GM12878 (cell line): Measurements from ENCODE around the gene KBTBD7. TPM values are rescaled to one million over a fixed set of nuclear protein-coding genes. Genes with fewer than 3 reads are reported as not detected.

Source experiments
- ATAC-seq: fragments of 200-7000 bp; cut with Tn5 transposase; 3 replicates; pipeline ENCODE4 v1.9.1; 2020; ENCODE audit warnings: mild to moderate bottlenecking, moderate library complexity
- BruUV-seq: library from RNA; stranded (reverse); fragments of 400-500 nt; replicated peaks from 2 replicates; lab custom pipeline; 2021; lab: Mats Ljungman, UMichigan
- CTCF ChIA-PET: fragments of 300-600 bp; sonication (Branson Sonifier 250); formaldehyde crosslinking; extraction: SDS; loops from one replicate; lab custom pipeline; 2021; ENCODE audit warnings: inconsistent platforms; lab: Yijun Ruan, JAX
- POLR2A ChIA-PET: fragments of 350-600 bp; formaldehyde crosslinking; extraction: SDS; loops from one replicate; lab custom pipeline; 2021; ENCODE audit warnings: inconsistent platforms; lab: Charles Lee
- RAD21 ChIA-PET: fragments of 300-600 bp; sonication (Branson Sonifier 250); formaldehyde crosslinking; loops from one replicate; lab custom pipeline; 2023; ENCODE audit warnings: antibody characterized with exemption; ENCODE audit not compliant: unreplicated experiment; lab: Charles Lee
- SMC1A ChIA-PET: fragments of 300-600 bp; sonication (Branson Sonifier 250); formaldehyde crosslinking; loops from one replicate; lab custom pipeline; 2023; ENCODE audit not compliant: unreplicated experiment, uncharacterized antibody; lab: Charles Lee
- DNase-seq: peaks from one replicate; pipeline ENCODE4 v3.0.0-alpha.2; 2011; ENCODE audit warnings: low read depth, low spot score
- FAIRE-seq: peaks from 3 replicates; lab custom pipeline; 2011; peaks lifted over from hg19 to GRCh38; lab: Jason Lieb, UNC
- H2AFZ ChIP-seq: 2 replicates; pipeline ENCODE4 v1.6.0; 2011; ENCODE audit warnings: low read depth, low read length, control low read depth; ENCODE audit not compliant: control insufficient read depth
- H3K27ac ChIP-seq: 2 replicates; pipeline ENCODE4 v1.5.1; 2011; ENCODE audit warnings: control low read depth; ENCODE audit not compliant: control insufficient read depth, insufficient read depth
- H3K27me3 ChIP-seq, 2 experiments: replicated peaks in 1 of 2; 2 replicates each; pipeline versions ENCODE4 v1.6.0 to v1.6.1; 2011; ENCODE audit warnings: low read length in 1 of 2; ENCODE audit not compliant: control insufficient read depth in 2 of 2, insufficient read depth in 2 of 2
- H3K36me3 ChIP-seq, 2 experiments: 2 replicates each; pipeline ENCODE4 v1.5.1; 2011; ENCODE audit warnings: low read length in 1 of 2; ENCODE audit not compliant: control insufficient read depth in 2 of 2, insufficient read depth in 2 of 2
- H3K4me1 ChIP-seq: 2 replicates; pipeline ENCODE4 v1.6.1; 2011; ENCODE audit warnings: mild to moderate bottlenecking, low read length, moderate library complexity, mixed read lengths; ENCODE audit not compliant: control insufficient read depth, insufficient read depth
- H3K4me2 ChIP-seq: 2 replicates; pipeline ENCODE4 v1.6.0; 2011; ENCODE audit warnings: control low read depth; ENCODE audit not compliant: control insufficient read depth, insufficient read depth
- H3K4me3 ChIP-seq: fragments of 200-600 bp; sonication (generic); 2 replicates; pipeline ENCODE4 v1.5.1; 2016
- H3K79me2 ChIP-seq: 2 replicates; pipeline ENCODE4 v1.6.0; 2011; ENCODE audit warnings: low read length; ENCODE audit not compliant: control insufficient read depth, insufficient read depth
- H3K9ac ChIP-seq: 2 replicates; pipeline ENCODE4 v1.8.0; 2011; ENCODE audit warnings: low read length, control low read depth, mixed read lengths; ENCODE audit not compliant: control insufficient read depth, insufficient read depth
- H3K9me3 ChIP-seq: replicated peaks from 3 replicates; pipeline ENCODE4 v1.5.1; 2011; ENCODE audit warnings: mild to moderate bottlenecking, low read length; ENCODE audit not compliant: control insufficient read depth, insufficient read depth
- H4K20me1 ChIP-seq: 2 replicates; pipeline ENCODE4 v1.6.0; 2011; ENCODE audit not compliant: control insufficient read depth, insufficient read depth
- BCL11A ChIP-seq: IDR thresholded peaks from 2 replicates; pipeline ENCODE4 v1.6.1; 2011; ENCODE audit warnings: low read depth, low read length
- CBFB ChIP-seq: IDR thresholded peaks from 2 replicates; pipeline ENCODE4 v1.6.1; 2016; ENCODE audit warnings: antibody characterized with exemption, low read depth
- FOS ChIP-seq: IDR thresholded peaks from 3 replicates; pipeline ENCODE4 v1.6.1; 2011; ENCODE audit warnings: borderline replicate concordance; ENCODE audit not compliant: insufficient read length; ENCODE audit errors: extremely low read depth
- HCFC1 ChIP-seq: fragments of 150-350 bp; IDR thresholded peaks from 2 replicates; pipeline ENCODE4 v1.6.1; 2014; ENCODE audit warnings: low read length
- IKZF1 ChIP-seq: fragments of 450-650 bp; conservative IDR thresholded peaks from 2 replicates; pipeline ENCODE4 v1.6.1; 2017; ENCODE audit warnings: antibody characterized with exemption, mild to moderate bottlenecking
- IKZF2 ChIP-seq, 2 experiments: fragments of 450-650 bp; IDR thresholded peaks; 2 replicates each; pipeline ENCODE4 v1.6.1; 2017; ENCODE audit warnings: mild to moderate bottlenecking in 2 of 2, moderate library complexity in 2 of 2
- NFIC ChIP-seq: IDR thresholded peaks from 2 replicates; pipeline ENCODE4 v1.6.1; 2012; ENCODE audit warnings: low read depth, mild to moderate bottlenecking, inconsistent platforms, low read length, moderate library complexity
- NR2C1 ChIP-seq: fragments of 450-650 bp; IDR thresholded peaks from 2 replicates; pipeline ENCODE4 v1.6.1; 2017; ENCODE audit warnings: antibody characterized with exemption, mild to moderate bottlenecking, moderate library complexity
- RAD51 ChIP-seq: fragments of 450-650 bp; IDR thresholded peaks from 2 replicates; pipeline ENCODE4 v1.6.1; 2016; ENCODE audit warnings: moderate library complexity, mild to moderate bottlenecking, inconsistent platforms
- SUPT20H ChIP-seq: IDR thresholded peaks from 2 replicates; pipeline ENCODE4 v1.6.1; 2011; ENCODE audit warnings: low read depth, mild to moderate bottlenecking, low read length, moderate library complexity, borderline replicate concordance; ENCODE audit not compliant: control insufficient read depth
- WGBS: methylation state at CpG from one replicate; pipeline ENCODE4 v1.1.6; 2016; ENCODE audit warnings: low lambda C conversion rate; ENCODE audit not compliant: insufficient replicate concordance, insufficient coverage; ENCODE audit errors: missing lambda C conversion rate; 5-methylcytosine and 5-hydroxymethylcytosine counted together
- in situ Hi-C: fragments of 300-500 bp; cut with MboI; formaldehyde crosslinking; loops from 9 replicates; pipeline ENCODE4 v1.14.3; 2018; ENCODE audit warnings: mixed read lengths
- intact Hi-C: fragments of 100-400 bp; cut with micrococcal nuclease; formaldehyde crosslinking; loops from one replicate; pipeline ENCODE4 v1.14.2; 2022; ENCODE audit not compliant: unreplicated experiment
- polyA plus RNA-seq, 11 experiments: library from polyadenylated mRNA; depleted of rRNA in 4 of 11; unstranded in 6 of 11; stranded (reverse) in 5 of 11; fragments of >200 nt; fragmentation: Nextera tagmentation in 4 of 11; fragmentation: Illumina TruSeq in 1 of 11; extraction: Ambion mirVana in 4 of 11; extraction: Trizol in 1 of 11; gene quantifications; 1 replicate in 1 of 11; 2 replicates in 10 of 11; pipeline versions ENCODE4 v1.2.1 to v1.2.3, GENCODE V29; 2011 to 2016; ENCODE audit warnings: inconsistent platforms in 2 of 11, missing spikeins in 2 of 11, low read depth in 1 of 11
- total RNA-seq, 4 experiments: library from RNA; depleted of rRNA in 3 of 4; stranded (reverse); fragments of >200 nt in 3 of 4; fragmentation: Illumina TruSeq in 1 of 4; extraction: Trizol in 1 of 4; gene quantifications; 2 replicates each; pipeline versions ENCODE4 v1.2.1 to v1.2.3, GENCODE V29; 2013 to 2021
- TF ChIP-seq, protein P1 (sequence below): fragments of 150-350 bp; IDR thresholded peaks from 2 replicates; pipeline ENCODE4 v1.6.1; 2014; ENCODE audit warnings: mild to moderate bottlenecking, low read depth, low read length
- TF ChIP-seq, protein P2 (sequence below): fragments of 450-650 bp; IDR thresholded peaks from 2 replicates; pipeline ENCODE4 v1.6.1; 2018; ENCODE audit warnings: borderline replicate concordance, mild to moderate bottlenecking; ENCODE audit not compliant: partially characterized antibody
- TF ChIP-seq, protein P3 (sequence below): fragments of 450-650 bp; IDR thresholded peaks from 2 replicates; pipeline ENCODE4 v1.6.1; 2016; ENCODE audit warnings: mild to moderate bottlenecking

Gene KBTBD7
- total and polyA plus RNA-seq, 10 of the 15 experiments (the other 5 are each of a cell fraction or from before 2014, with no cell fraction given): 1.8 to 6.0 (median 4.3) TPM

DNA sequence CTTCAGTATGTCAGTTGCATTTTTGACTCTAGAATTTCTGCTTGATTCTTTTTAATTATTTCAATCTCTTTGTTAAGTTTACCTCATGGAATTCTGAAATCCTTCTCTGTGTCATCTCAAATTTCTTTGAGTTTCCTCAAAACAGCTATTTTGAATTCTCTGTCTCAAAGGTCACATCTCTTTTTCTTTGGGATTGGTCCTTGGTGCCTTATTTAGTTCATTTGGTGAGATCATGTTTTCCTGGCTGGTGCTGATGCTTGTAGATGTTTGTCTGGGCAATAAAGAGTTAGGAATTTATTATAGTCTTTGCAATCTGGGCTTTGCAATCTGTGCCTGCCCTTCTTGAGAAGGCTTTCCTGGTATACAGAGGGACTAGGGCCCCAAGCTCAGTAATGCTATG, 18.5 kb upstream of the KBTBD7 start:
- ATAC-seq: no peak
- CTCF ChIA-PET: interaction anchor here (0.5 kb wide), 1 partner anchor 19 kb away, joined by 3 read pairs; no protein-coding TSS in a partner anchor
- DNase-seq: no peak
- Histone ChIP-seq H3K4me1 (no peaks in the 10 kb centered on the region), H3K4me3 (no peak overlapping the region), H3K9ac (no peak overlapping the region), H3K79me2 (no peaks in the 10 kb centered on the region), H3K4me2 (no peak overlapping the region), H3K36me3 (no peaks in the 10 kb centered on the region), H3K27ac (no peak overlapping the region), H2AFZ (no peak overlapping the region), H3K9me3 (no peaks in the 10 kb centered on the region; the same call in 2 of the 3 replicates), H3K27me3 (no peaks in the 10 kb centered on the region), H4K20me1 (no peaks in the 10 kb centered on the region)
- intact Hi-C loops (no loop called here), in situ Hi-C loops (no loop called here)
- SMC1A ChIA-PET: no interaction called here
- POLR2A ChIA-PET: no interaction called here
- RAD21 ChIA-PET: no interaction called here
- no peak for FAIRE-seq
- no TSS peak for BruUV-seq
- no peak for TF ChIP-seq IKZF1
- no peak for TF ChIP-seq NR2C1
- no peak for TF ChIP-seq HCFC1
- TF ChIP-seq NFIC: no peak
- TF ChIP-seq, protein P1, sequence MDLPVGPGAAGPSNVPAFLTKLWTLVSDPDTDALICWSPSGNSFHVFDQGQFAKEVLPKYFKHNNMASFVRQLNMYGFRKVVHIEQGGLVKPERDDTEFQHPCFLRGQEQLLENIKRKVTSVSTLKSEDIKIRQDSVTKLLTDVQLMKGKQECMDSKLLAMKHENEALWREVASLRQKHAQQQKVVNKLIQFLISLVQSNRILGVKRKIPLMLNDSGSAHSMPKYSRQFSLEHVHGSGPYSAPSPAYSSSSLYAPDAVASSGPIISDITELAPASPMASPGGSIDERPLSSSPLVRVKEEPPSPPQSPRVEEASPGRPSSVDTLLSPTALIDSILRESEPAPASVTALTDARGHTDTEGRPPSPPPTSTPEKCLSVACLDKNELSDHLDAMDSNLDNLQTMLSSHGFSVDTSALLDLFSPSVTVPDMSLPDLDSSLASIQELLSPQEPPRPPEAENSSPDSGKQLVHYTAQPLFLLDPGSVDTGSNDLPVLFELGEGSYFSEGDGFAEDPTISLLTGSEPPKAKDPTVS: no peak

DNA sequence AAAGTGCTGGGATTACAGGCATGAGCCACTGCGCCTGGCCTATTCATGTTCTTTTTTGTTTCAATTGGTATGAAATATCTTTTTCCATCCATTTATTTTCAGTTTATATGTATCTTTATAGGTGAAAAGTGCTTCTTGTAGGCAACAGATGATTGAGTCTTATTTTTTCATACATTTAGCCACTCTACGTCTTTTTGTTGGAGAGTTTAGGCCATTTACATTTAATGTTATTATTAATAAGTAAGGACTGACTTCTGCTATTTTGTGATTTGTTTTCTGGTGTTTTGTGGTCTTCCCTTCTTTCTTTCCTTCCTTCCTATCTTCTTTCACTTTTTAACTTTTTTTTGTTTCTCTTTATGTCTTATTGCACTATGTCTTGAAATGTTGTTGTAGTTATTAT, 16.7 kb upstream of the KBTBD7 start:
- Histone ChIP-seq H3K4me2 (no peak overlapping the region), H3K4me1 (no peaks in the 10 kb centered on the region), H2AFZ (no peak overlapping the region), H3K27ac (no peak overlapping the region), H3K9me3 (no peaks in the 10 kb centered on the region; the same call in 2 of the 3 replicates), H3K4me3 (no peak overlapping the region), H3K27me3 (no peaks in the 10 kb centered on the region), H3K36me3 (no peaks in the 10 kb centered on the region), H3K9ac (no peak overlapping the region), H4K20me1 (no peaks in the 10 kb centered on the region), H3K79me2 (no peaks in the 10 kb centered on the region)
- ChIA-PET SMC1A (no interaction called here), CTCF (no interaction called here), RAD21 (no interaction called here), POLR2A (no interaction called here)
- in situ Hi-C loops (no loop called here), intact Hi-C loops (no loop called here)
- whole genome bisulfite sequencing: 96% methylated on average over 2 of the region's 2 CpGs
- BruUV-seq: no TSS peak
- ATAC-seq (no peak), FAIRE-seq (no peak), DNase-seq (no peak)
- TF ChIP-seq BCL11A (no peak), SUPT20H (no peak), IKZF2 (IDR thresholded peaks at IDR 0.05) (no peak), FOS (no peak), RAD51 (no peak), CBFB (no peak)
- TF ChIP-seq, protein P2, sequence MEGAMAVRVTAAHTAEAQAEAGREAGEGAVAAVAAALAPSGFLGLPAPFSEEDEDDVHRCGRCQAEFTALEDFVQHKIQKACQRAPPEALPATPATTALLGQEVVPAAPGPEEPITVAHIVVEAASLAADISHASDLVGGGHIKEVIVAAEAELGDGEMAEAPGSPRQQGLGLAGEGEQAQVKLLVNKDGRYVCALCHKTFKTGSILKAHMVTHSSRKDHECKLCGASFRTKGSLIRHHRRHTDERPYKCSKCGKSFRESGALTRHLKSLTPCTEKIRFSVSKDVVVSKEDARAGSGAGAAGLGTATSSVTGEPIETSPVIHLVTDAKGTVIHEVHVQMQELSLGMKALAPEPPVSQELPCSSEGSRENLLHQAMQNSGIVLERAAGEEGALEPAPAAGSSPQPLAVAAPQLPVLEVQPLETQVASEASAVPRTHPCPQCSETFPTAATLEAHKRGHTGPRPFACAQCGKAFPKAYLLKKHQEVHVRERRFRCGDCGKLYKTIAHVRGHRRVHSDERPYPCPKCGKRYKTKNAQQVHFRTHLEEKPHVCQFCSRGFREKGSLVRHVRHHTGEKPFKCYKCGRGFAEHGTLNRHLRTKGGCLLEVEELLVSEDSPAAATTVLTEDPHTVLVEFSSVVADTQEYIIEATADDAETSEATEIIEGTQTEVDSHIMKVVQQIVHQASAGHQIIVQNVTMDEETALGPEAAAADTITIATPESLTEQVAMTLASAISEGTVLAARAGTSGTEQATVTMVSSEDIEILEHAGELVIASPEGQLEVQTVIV: no peak
- TF ChIP-seq, protein P3, sequence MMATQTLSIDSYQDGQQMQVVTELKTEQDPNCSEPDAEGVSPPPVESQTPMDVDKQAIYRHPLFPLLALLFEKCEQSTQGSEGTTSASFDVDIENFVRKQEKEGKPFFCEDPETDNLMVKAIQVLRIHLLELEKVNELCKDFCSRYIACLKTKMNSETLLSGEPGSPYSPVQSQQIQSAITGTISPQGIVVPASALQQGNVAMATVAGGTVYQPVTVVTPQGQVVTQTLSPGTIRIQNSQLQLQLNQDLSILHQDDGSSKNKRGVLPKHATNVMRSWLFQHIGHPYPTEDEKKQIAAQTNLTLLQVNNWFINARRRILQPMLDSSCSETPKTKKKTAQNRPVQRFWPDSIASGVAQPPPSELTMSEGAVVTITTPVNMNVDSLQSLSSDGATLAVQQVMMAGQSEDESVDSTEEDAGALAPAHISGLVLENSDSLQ: no peak
